HCEC 1CT (cell line): ENCODE measurements around the gene CFAP161.
"Not testable (repeated sequence)": the region's sequence is repeated elsewhere in the genome, so short reads cannot be mapped to it uniquely, and the experiment has no call there.

Source experiments
- DNase-seq: peaks from one replicate; pipeline ENCODE4 v3.0.0-alpha.2; 2017

The CFAP161 gene

GRCh38 chr15:81108427-81108826, 25.6 kb upstream of the CFAP161 start:
- DNase-seq: no peak

DNA sequence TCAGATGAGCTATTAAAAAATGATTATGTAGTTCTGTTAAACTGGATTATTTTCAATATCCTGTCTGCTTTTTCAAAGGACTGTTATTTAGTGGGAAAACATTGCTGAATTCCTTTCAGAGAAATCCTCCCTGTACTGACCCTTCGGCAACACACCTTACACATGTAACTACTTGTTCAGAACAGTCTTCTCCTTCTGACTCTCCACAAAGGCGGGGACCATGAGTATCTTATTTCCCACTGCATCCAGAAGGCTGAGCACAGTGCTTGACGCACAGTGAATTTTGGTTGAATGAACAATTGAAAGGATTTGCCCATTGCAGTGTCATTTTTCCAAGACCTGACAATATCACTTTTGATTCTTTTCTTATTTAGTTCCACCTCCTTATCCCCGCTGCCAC, 23.1 kb upstream of the CFAP161 start:
- DNase-seq: no peak

GRCh38 chr15:81111510-81112470, 22.3 kb upstream of the CFAP161 start:
- peak; percentile 44 for DNase-seq

GRCh38 chr15:81113204-81113657, 20.8 kb upstream of the CFAP161 start:
- peak; percentile 13 for DNase-seq

DNA sequence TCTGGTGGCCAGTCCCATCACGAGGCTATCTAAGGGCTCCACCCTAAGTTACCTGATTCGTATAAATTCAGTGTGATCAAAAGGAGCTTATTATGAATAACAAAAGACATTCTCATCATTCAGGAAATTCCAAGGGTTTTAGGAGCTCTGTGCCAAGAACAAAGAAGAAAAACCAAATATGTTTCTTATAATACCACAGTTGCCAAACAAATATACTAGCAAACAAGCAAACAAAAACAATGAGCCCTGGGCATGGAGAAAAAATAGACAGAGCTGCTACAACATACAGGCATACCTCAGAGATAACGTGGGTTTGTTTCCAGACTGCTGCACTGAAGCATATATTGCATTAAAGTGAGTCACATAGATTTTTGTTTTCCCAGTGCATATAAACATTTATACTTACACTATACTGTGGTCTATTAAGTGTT, 20.2 kb upstream of the CFAP161 start:
- DNase-seq: peak; percentile 70

GRCh38 chr15:81115054-81115939, 18.8 kb upstream of the CFAP161 start:
- DNase-seq: no peak

DNA sequence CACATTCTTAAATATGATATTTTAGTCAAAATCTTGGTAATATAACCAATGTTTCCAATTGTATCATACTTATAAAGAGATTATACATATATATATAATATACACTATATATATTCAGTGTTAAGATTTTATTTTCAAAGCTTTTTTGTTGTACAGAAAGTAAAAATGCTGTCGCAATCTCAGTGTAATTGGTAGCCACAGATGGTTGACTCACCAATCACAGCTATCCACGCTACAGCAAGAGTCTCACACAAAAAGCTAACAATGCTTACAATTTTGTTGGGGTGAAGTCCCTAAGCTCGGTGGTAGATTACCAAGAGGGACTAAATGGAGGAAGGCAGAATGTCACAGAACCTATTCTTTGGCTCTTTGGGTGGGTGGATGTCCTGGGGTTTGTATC, 16.9 kb upstream of the CFAP161 start:
- DNase-seq: peak; percentile 67

DNA sequence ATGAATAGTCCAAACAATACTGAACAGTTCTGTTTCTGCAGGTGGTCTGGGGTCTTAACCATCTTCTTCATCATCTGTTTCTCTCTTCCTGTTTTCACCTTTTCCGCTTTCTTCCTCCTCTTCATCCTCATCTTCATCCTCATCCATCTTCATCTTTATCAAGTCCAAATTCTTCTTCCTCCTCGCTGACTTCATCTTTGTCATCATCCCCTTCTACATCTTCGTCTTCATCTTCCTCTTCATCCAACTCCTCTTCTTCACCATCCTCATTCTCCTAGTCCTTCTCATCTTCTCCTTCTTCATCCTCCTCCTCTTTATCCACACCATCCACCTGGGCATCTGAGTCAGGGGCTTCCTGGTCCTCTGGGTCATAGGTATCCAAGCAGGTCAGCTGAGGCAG, 16.5 kb upstream of the CFAP161 start:
- no peak for DNase-seq

GRCh38 chr15:81118361-81118760, 15.7 kb upstream of the CFAP161 start:
- no peak for DNase-seq

DNA sequence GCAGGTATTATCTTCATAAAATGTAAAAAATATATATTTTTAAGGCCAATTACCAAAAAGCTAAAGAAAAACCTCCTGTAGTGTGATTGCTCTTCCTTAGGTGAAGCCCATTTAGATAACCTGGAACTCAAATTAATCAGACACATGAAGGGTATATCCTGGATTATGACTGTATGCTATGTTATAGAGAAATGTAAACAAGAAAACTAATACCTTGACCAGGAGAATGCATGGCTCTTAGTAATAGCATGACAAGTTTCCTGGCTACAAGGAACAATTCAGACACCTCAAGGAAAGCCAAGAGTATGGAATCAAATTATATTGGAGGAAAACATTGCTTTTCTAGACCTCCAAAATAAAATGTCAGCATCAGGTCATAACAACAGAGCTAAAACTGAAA, 14.0 kb upstream of the CFAP161 start:
- no peak for DNase-seq

DNA sequence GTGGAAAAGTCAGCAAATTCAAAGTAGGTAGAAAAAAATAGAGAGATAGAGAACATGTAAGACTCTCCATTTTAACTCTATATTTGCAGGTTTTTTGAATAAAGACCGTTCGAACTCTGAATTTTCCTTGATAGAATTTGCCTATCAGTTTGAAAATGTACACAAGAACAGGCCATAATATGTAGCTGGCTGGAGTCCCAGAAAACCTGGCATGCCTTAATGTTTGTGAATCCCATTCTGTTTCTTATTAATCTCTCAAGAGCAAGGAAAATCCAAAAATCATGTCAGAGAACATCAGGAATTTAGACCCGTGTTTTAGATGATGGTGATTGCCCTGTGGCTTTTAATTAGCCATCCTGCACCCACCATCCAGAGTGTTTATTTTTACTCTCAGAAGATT, 7.2 kb upstream of the CFAP161 start:
- DNase-seq: no peak

DNA sequence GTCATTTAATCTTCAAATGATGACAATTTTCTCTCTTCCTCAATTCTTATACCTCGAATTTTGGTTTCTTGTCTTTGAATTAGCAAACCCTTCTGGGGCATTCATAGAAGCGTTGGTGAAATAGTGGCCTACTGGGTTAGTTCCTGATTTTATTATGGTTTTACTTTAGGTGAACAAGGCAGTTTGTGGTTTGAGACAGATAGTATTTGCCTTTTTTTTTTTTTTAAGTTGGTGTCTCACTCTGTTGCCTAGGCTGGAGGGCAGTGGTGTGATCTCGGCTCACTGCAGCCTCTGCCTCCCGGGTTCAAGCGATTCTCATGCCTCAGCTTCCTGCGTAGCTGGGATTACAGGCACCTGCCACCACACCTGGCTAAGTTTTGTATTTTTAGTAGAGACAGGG, 7.4 kb downstream of the CFAP161 start:
- DNase-seq: not testable (repeated sequence)

GRCh38 chr15:81146006-81146405, 11.9 kb downstream of the CFAP161 start:
- no peak for DNase-seq

GRCh38 chr15:81146466-81146865, 12.4 kb downstream of the CFAP161 start:
- no peak for DNase-seq

GRCh38 chr15:81151389-81151788, 17.3 kb downstream of the CFAP161 start:
- DNase-seq: no peak

- DNase-seq: no peak
Measured at GRCh38 chr15:81152339-81152738, 18.3 kb downstream of the CFAP161 start.

GRCh38 chr15:81152799-81153198, 18.7 kb downstream of the CFAP161 start:
- no peak for DNase-seq

GRCh38 chr15:81155375-81156218, 21.5 kb downstream of the CFAP161 start:
- peak; percentile 67 for DNase-seq

DNA sequence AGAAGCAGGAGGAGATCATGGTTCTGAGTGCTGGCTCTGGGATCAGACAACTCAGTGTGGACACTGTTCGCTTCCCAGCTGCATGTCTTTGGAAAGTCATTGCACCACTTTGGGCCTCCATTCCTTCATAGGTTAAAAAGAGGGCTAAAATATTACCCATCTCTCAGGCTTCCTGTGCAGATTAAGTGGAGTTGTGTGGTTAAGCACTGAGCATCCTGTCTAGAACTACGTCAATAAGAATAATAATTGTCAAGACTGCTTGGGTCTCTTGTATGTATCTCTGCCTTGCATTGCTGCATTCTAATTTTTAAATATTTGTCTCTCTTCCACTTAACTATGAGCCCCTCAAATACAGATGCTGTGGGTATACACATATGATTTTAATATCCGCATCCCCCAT, 22.3 kb downstream of the CFAP161 start:
- no peak for DNase-seq

DNA sequence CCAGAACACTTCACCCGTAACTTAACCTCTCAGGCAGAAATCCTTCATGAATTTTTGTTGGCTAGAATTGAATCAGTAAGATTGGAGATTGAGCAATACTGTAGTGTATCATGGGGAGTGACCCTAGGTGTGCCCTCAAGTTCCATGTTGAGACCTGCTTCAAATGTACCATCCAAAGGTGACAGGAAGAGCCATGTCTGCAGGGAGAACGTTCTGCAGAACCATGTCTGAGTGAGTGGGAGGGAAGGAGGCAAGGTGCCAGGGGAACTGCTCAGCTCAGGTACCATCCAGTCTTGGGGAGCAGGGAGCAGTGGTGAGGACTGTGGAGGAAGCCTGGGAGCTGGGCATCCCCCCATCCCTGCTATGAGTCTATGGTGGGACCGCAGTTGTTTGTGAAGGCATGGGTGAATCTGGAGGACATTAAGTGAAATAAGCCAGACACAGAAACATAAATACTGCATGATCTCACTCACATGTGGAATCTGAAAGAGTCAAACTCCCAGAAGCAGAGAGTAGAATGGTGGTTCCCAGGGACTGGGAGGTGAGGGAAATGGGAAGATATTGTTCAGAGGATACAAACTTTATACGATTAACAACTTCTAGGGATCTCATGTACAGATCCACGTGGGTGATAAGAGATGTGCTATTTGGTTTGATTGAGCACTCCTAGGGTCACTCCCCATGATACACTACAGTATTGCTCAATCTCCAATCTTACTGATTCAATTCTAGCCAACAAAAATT, 23.3 kb downstream of the CFAP161 start:
- no peak for DNase-seq

GRCh38 chr15:81157939-81158223, 23.8 kb downstream of the CFAP161 start:
- no peak for DNase-seq

DNA sequence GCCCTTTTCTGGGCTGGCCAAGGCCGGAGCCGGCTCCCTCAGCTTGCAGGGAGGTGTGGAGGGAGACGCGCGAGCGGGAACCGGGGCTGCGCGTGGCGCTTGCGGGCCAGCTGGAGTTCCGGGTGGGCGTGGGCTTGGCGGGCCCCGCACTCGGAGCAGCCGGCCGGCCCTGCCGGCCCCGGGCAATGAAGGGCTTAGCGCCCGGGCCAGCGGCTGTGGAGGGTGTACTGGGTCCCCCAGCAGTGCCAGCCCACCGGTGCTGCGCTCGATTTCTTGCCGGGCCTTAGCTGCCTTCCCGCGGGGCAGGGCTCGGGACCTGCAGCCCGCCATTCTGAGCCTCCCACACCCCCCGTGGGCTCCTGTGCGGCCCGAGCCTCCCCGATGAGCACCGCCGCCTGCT, 24.5 kb downstream of the CFAP161 start:
- DNase-seq: not testable (repeated sequence)
